Measurements from ENCODE around the gene KIAA0825.

DNA sequence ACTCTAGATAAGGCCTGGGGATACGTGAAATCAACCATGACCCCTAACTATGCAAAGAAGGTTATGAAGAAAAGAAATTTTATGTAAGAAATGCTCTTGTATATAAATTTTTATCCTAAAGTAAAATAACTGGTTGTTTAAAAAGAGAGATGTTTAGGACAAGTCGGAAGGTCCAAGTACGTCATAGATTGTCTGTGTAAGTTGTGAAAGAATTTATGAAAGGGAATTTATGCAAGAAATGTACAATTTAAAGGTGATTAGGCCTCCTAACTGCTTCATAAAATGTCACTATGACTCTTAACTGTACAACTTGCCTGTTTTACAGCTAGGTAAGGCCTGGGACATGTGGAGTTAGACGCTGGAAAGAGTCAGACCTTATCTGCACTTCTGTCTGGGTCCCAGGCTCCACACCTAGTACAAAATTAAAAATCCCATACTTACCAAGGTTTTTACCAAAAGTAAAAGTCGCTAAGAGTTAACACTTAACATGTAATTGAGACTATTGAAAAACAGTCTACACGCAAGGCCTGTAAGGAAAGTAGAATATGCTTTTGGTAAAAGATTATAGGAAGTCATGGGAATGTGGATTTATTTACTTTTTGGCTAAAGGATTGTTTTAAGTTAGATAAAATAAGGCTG is 77.4 kb downstream of the KIAA0825 start:
- no peak for TF ChIP-seq YY1 (IDR thresholded peaks at IDR 0.05; ENCODE audit: insufficient read depth, insufficient read length)
- no peak for TF ChIP-seq ZNF274 (IDR thresholded peaks at IDR 0.05; ENCODE audit: low read depth, low read length)
- TF ChIP-seq SUZ12 (IDR thresholded peaks at IDR 0.05; ENCODE audit: extremely low read depth, insufficient read depth, insufficient read length): no peak
